Bronchial epithelial cell (primary cell): ENCODE measurements around the gene WDFY3. TPM values are rescaled to one million over a fixed set of nuclear protein-coding genes. Genes with fewer than 3 reads are reported as not detected.

ENCODE experiments used
- DNase-seq: peaks from one replicate; pipeline ENCODE4 v3.0.0-alpha.2; 2010; ENCODE audit warnings: low read depth
- FAIRE-seq: peaks from 2 replicates; lab custom pipeline; 2011; peaks lifted over from hg19 to GRCh38; lab: Jason Lieb, UNC
- H3K27me3 ChIP-seq: 2 replicates; pipeline ENCODE4 v1.5.1; 2011; ENCODE audit warnings: low read length; ENCODE audit not compliant: control insufficient read depth, insufficient read depth
- H3K36me3 ChIP-seq: 2 replicates; pipeline ENCODE4 v1.5.1; 2011; ENCODE audit warnings: low read length; ENCODE audit not compliant: control insufficient read depth, insufficient read depth
- H3K4me3 ChIP-seq: 2 replicates; pipeline ENCODE4 v1.5.1; 2011; ENCODE audit warnings: mild to moderate bottlenecking, low read depth, low read length, control low read depth
- CTCF ChIP-seq: IDR thresholded peaks from 2 replicates; pipeline ENCODE4 v1.5.1; 2011; ENCODE audit warnings: mild to moderate bottlenecking, moderate library complexity, low read length, control low read depth, inconsistent platforms; ENCODE audit not compliant: insufficient read depth, severe bottlenecking
- total RNA-seq: library from RNA; depleted of rRNA; stranded (reverse); fragments of >200 nt; gene quantifications from 2 replicates; pipeline ENCODE4 v1.2.1, GENCODE V29; 2014

Gene WDFY3
- total RNA-seq, 1 donor from 2014 or later: 33.2 TPM

DNA sequence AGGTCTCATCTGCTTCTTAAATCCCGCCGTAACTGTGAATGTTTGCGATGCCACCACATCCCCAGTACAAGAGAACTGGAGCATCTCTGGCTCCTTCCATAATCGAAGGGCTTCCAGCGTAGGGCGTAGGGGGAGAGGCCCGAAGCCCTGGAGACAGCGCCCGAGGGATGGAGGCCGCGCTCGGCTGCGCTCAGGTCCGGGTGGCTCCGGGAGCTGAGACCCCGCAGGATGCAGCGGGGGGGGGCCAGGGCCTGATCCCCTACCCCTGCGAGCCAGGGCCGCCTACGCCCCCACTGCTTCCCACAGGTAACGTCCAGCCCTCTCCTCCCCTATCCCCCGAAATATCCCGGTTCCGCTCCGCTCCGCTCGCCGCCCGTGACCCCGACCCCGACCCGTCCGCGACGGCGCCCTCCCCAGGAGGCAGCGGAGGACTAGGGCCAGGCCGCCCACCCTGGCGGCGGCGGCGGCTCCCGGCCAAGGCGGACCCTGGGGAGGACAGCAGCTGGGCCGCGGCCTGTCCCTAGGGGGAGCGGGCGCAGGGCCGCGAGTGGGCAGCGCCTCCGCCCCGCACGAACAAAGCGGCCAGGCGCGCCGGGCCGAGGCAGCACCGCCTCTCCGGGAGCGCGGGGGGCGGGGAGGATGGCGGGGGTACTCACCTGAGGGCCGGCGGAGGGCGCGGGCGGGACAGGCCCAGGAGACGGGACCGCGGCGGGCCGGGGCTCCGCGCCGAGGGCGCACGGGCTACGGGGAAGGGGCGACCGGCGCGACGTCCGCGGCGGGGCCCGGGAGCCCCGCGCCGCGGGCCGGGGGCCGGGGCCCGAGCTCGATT, 723 bp downstream of the WDFY3 start:
- Histone ChIP-seq H3K27me3 (no peaks in the 10 kb centered on the region), H3K36me3 (no peaks in the 10 kb centered on the region), H3K4me3 (peak overlapping the region; percentile 94)
- FAIRE-seq (no peak), DNase-seq (no peak)
- TF ChIP-seq CTCF: no peak

DNA sequence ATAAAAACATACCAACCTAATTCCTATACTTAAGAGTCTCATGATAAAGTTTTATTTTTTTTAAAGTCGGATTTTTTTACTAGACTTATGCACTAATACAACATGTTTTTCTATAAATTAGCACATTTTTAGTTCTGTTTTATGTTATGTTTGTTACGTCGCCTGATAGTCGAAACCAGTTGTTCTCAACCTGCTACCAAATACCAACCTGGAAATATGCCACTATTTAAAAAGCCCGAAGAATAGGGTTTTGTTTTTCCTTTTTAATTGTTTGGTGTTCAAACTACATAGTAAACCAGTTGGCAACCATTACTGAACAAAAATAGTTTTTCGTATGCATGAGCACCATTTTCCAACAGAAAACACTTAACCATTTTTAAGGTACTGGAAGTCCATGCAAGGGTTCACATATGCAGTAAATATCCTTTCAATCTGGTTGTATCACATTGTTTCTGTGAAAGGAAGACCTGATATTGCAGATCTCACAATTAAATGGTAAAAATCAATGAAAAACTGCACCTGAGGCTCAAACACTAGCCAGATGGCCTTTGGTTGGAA, 1.4 kb downstream of the WDFY3 start:
- Histone ChIP-seq H3K36me3 (no peaks in the 10 kb centered on the region), H3K4me3 (peak overlapping the region; percentile 94), H3K27me3 (no peaks in the 10 kb centered on the region)
- TF ChIP-seq CTCF: no peak
- DNase-seq: no peak
- FAIRE-seq: no peak

- no peaks in the 10 kb centered on the region for H3K36me3 ChIP-seq
- FAIRE-seq (no peak), DNase-seq (no peak)
- TF ChIP-seq CTCF: no peak
- H3K27me3 ChIP-seq: no peaks in the 10 kb centered on the region
- no peak overlapping the region for H3K4me3 ChIP-seq
Observed at GRCh38 chr4:84962102-84962501, 4.4 kb downstream of the WDFY3 start.

GRCh38 chr4:84958434-84958833, 8.1 kb downstream of the WDFY3 start:
- no peak for TF ChIP-seq CTCF
- peak; percentile 47 for FAIRE-seq
- Histone ChIP-seq H3K36me3 (no peaks in the 10 kb centered on the region), H3K4me3 (no peak overlapping the region), H3K27me3 (no peaks in the 10 kb centered on the region)
- DNase-seq: no peak

- TF ChIP-seq CTCF: no peak
- Histone ChIP-seq H3K4me3 (no peak overlapping the region), H3K27me3 (no peaks in the 10 kb centered on the region), H3K36me3 (no peaks in the 10 kb centered on the region)
- no peak for FAIRE-seq
- DNase-seq: no peak
Observed at GRCh38 chr4:84957514-84958420, 8.7 kb downstream of the WDFY3 start.
